GM23338 (cell line): ENCODE results near the gene PCYT1A. TPM values are rescaled to one million over a fixed set of nuclear protein-coding genes. Genes with fewer than 3 reads are reported as not detected.

Source experiments
- ATAC-seq: fragments of 200-7000 bp; cut with Tn5 transposase; 3 replicates; pipeline ENCODE4 v1.9.1; 2020
- DNase-seq: peaks from one replicate; pipeline ENCODE4 v3.0.0-alpha.2; 2015; ENCODE audit warnings: low spot score
- H2AFZ ChIP-seq: fragments of 200-600 bp; sonication (generic); 2 replicates; pipeline ENCODE4 v1.8.0; 2016; ENCODE audit warnings: antibody characterized with exemption, mild to moderate bottlenecking, moderate library complexity
- H3F3A ChIP-seq: fragments of 200-600 bp; sonication (generic); replicated peaks from 2 replicates; pipeline ENCODE4 v1.8.0; 2017; ENCODE audit warnings: antibody characterized with exemption, mixed run types, low read depth
- H3K27ac ChIP-seq: fragments of 200-600 bp; sonication (generic); 2 replicates; pipeline ENCODE4 v1.6.1; 2016; ENCODE audit warnings: low read depth
- H3K27me3 ChIP-seq: fragments of 200-600 bp; sonication (generic); 2 replicates; pipeline ENCODE4 v1.8.0; 2016; ENCODE audit warnings: mild to moderate bottlenecking, mixed run types, moderate library complexity; ENCODE audit not compliant: insufficient read depth
- H3K36me3 ChIP-seq: fragments of 200-600 bp; sonication (generic); 2 replicates; pipeline ENCODE4 v1.8.0; 2016; ENCODE audit warnings: mild to moderate bottlenecking; ENCODE audit not compliant: insufficient read depth
- H3K4me1 ChIP-seq: fragments of 200-600 bp; sonication (generic); 2 replicates; pipeline ENCODE4 v1.8.0; 2016; ENCODE audit warnings: mild to moderate bottlenecking, moderate library complexity; ENCODE audit not compliant: insufficient read depth
- H3K4me2 ChIP-seq: fragments of 200-600 bp; sonication (generic); 2 replicates; pipeline ENCODE4 v1.7.1; 2017; ENCODE audit warnings: mixed run types
- H3K4me3 ChIP-seq: fragments of 200-600 bp; sonication (generic); 2 replicates; pipeline ENCODE4 v1.6.1; 2016; ENCODE audit warnings: mixed run types
- H3K79me2 ChIP-seq: fragments of 200-600 bp; sonication (generic); replicated peaks from 2 replicates; pipeline ENCODE4 v1.8.0; 2017; ENCODE audit warnings: mild to moderate bottlenecking; ENCODE audit not compliant: insufficient read depth
- H3K9me2 ChIP-seq: fragments of 200-600 bp; sonication (generic); 2 replicates; pipeline ENCODE4 v1.8.0; 2017; ENCODE audit not compliant: insufficient read depth
- H4K20me1 ChIP-seq: fragments of 200-600 bp; sonication (generic); replicated peaks from 2 replicates; pipeline ENCODE4 v1.8.0; 2017; ENCODE audit warnings: mild to moderate bottlenecking; ENCODE audit not compliant: insufficient read depth
- H3K27ac Mint-ChIP-seq: 2 replicates; pipeline ENCODE4 v1.8.0; 2020; ENCODE audit warnings: inconsistent platforms, mild to moderate bottlenecking, moderate library complexity, mixed read lengths
- H3K27me3 Mint-ChIP-seq: 3 replicates; pipeline ENCODE4 v1.8.0; 2022; ENCODE audit warnings: low read depth, mild to moderate bottlenecking, moderate library complexity, mixed read lengths, inconsistent platforms; ENCODE audit not compliant: insufficient read depth, poor library complexity
- H3K36me3 Mint-ChIP-seq: 3 replicates; pipeline ENCODE4 v1.8.0; 2021; ENCODE audit warnings: low read depth, mild to moderate bottlenecking, inconsistent platforms, moderate library complexity, mixed read lengths
- H3K4me1 Mint-ChIP-seq: 3 replicates; pipeline ENCODE4 v1.8.0; 2020; ENCODE audit warnings: mild to moderate bottlenecking, inconsistent platforms, mixed read lengths
- H3K4me3 Mint-ChIP-seq: 3 replicates; pipeline ENCODE4 v1.8.0; 2021; ENCODE audit warnings: moderate library complexity, mild to moderate bottlenecking, inconsistent platforms, mixed read lengths
- H3K9me3 Mint-ChIP-seq: 3 replicates; pipeline ENCODE4 v1.8.0; 2020; ENCODE audit warnings: moderate library complexity, mild to moderate bottlenecking, inconsistent platforms, mixed read lengths
- NANOG ChIP-seq: IDR thresholded peaks from 2 replicates; pipeline ENCODE4 v1.6.1; 2016; ENCODE audit warnings: antibody characterized with exemption, borderline replicate concordance
- STAT1 ChIP-seq: IDR thresholded peaks from one replicate; pipeline ENCODE4 v1.6.1; 2016; ENCODE audit warnings: antibody characterized with exemption; ENCODE audit not compliant: unreplicated experiment
- polyA plus RNA-seq: library from polyadenylated mRNA; unstranded; fragments of >200 nt; fragmentation: Nextera tagmentation; extraction: Ambion mirVana; gene quantifications from 2 replicates; pipeline ENCODE4 v1.2.1, GENCODE V29; 2016
- total RNA-seq: library from RNA; depleted of rRNA; stranded (reverse); fragments of >200 nt; shearing (Covaris generic); gene quantifications from 2 replicates; pipeline ENCODE4 v1.2.3, GENCODE V29; 2014
- TF ChIP-seq, protein P1 (sequence below): fragments of 250-450 bp; sonication (Bioruptor Pico); IDR thresholded peaks from 2 replicates; pipeline ENCODE4 v1.5.0; 2020; ENCODE audit warnings: mild to moderate bottlenecking, moderate library complexity
- TF ChIP-seq, protein P2 (sequence below), 2 experiments: fragments of 200-600 bp in 1 of 2; sonication (generic) in 1 of 2; conservative IDR thresholded peaks; 2 replicates each; pipeline versions ENCODE4 v1.5.1 to v1.6.1; 2016 to 2017; ENCODE audit warnings: antibody characterized with exemption in 2 of 2, low read depth in 2 of 2, mild to moderate bottlenecking in 2 of 2, moderate library complexity in 1 of 2
- TF ChIP-seq, protein P3 (sequence below): IDR thresholded peaks from one replicate; pipeline ENCODE4 v1.6.1; 2018; ENCODE audit warnings: antibody characterized with exemption; ENCODE audit not compliant: unreplicated experiment

Gene PCYT1A
- total and polyA plus RNA-seq, 2 experiments from 2014 or later, result 11.6 to 35.8 TPM

DNA sequence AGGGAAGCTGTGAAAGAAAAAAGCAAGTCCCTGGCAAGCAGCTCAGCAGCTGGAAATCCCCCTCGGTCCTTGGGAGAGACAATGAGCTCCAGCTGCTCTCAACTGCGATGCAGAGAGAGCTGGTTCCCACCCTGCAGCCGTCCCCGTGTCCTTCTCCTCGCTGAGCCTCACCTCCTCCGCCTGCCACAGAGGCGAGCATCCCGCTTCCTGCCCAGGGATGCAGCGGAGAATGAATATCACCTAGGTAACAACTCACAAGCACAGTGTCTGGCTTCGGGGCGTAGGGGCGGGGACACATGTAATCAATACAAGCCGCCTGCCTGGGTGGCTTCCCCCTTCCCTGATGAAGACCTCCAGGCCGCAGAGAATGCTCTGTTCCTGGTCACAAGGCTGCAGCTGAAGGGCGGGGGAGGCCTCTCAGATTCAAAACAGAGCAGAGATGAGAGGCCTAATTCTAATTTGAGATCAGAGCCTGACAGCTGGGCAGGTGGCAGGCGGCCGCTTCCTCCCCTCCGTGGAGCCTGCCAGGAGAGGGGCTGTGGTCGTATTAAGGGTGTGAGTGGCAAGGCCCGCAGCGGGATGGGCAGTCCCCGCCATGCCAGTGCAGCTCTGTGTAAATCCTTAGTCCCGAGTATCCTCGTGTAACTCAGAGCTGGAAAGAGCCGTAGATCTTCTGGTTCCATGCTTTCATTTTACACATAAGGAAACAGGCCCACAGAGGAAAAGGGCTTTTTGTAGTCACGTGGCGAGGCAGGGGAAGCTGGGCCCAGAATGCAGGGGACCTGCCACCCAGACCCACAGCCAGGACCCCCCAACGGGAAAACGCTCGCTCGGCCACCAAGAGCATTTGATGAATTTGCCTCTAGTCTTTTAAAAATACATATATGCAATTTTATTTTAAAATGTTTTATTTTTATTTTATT, 100.6 kb downstream of the PCYT1A start:
- Histone ChIP-seq H3K27me3 (no peaks in the 10 kb centered on the region), H3K4me1 (peaks cover 6% of the 10 kb centered on the region), H4K20me1 (no peaks in the 10 kb centered on the region), H3K36me3 (no peaks in the 10 kb centered on the region), H2AFZ (peak overlapping the region; percentile 76; the same call in 1 of the 2 replicates), H3F3A (no peaks in the 10 kb centered on the region), H3K4me3 (peak overlapping the region; percentile 27; the same call in 1 of the 2 replicates), H3K79me2 (no peaks in the 10 kb centered on the region), H3K9me2 (no peaks in the 10 kb centered on the region), H3K4me2 (peak overlapping the region; percentile 66), H3K27ac (peak overlapping the region; percentile 76; the same call in 1 of the 2 replicates)
- no peaks in the 10 kb centered on the region for H3K36me3 Mint-ChIP-seq
- ATAC-seq, result peak; percentile 96
- H3K27me3 Mint-ChIP-seq, result peaks cover 8% of the 10 kb centered on the region
- TF ChIP-seq NANOG, result 0 out of 2 replicates have a peak, but pooled peaks have one; percentile 8
- TF ChIP-seq, protein P1, sequence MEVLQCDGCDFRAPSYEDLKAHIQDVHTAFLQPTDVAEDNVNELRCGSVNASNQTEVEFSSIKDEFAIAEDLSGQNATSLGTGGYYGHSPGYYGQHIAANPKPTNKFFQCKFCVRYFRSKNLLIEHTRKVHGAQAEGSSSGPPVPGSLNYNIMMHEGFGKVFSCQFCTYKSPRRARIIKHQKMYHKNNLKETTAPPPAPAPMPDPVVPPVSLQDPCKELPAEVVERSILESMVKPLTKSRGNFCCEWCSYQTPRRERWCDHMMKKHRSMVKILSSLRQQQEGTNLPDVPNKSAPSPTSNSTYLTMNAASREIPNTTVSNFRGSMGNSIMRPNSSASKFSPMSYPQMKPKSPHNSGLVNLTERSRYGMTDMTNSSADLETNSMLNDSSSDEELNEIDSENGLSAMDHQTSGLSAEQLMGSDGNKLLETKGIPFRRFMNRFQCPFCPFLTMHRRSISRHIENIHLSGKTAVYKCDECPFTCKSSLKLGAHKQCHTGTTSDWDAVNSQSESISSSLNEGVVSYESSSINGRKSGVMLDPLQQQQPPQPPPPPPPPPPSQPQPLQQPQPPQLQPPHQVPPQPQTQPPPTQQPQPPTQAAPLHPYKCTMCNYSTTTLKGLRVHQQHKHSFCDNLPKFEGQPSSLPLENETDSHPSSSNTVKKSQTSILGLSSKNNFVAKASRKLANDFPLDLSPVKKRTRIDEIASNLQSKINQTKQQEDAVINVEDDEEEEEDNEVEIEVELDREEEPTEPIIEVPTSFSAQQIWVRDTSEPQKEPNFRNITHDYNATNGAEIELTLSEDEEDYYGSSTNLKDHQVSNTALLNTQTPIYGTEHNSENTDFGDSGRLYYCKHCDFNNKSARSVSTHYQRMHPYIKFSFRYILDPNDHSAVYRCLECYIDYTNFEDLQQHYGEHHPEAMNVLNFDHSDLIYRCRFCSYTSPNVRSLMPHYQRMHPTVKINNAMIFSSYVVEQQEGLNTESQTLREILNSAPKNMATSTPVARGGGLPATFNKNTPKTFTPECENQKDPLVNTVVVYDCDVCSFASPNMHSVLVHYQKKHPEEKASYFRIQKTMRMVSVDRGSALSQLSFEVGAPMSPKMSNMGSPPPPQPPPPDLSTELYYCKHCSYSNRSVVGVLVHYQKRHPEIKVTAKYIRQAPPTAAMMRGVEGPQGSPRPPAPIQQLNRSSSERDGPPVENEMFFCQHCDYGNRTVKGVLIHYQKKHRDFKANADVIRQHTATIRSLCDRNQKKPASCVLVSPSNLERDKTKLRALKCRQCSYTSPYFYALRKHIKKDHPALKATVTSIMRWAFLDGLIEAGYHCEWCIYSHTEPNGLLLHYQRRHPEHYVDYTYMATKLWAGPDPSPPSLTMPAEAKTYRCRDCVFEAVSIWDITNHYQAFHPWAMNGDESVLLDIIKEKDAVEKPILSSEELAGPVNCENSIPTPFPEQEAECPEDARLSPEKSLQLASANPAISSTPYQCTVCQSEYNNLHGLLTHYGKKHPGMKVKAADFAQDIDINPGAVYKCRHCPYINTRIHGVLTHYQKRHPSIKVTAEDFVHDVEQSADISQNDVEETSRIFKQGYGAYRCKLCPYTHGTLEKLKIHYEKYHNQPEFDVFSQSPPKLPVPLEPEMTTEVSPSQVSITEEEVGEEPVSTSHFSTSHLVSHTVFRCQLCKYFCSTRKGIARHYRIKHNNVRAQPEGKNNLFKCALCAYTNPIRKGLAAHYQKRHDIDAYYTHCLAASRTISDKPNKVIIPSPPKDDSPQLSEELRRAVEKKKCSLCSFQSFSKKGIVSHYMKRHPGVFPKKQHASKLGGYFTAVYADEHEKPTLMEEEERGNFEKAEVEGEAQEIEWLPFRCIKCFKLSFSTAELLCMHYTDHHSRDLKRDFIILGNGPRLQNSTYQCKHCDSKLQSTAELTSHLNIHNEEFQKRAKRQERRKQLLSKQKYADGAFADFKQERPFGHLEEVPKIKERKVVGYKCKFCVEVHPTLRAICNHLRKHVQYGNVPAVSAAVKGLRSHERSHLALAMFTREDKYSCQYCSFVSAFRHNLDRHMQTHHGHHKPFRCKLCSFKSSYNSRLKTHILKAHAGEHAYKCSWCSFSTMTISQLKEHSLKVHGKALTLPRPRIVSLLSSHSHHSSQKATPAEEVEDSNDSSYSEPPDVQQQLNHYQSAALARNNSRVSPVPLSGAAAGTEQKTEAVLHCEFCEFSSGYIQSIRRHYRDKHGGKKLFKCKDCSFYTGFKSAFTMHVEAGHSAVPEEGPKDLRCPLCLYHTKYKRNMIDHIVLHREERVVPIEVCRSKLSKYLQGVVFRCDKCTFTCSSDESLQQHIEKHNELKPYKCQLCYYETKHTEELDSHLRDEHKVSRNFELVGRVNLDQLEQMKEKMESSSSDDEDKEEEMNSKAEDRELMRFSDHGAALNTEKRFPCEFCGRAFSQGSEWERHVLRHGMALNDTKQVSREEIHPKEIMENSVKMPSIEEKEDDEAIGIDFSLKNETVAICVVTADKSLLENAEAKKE (CRISPR knock-in tag), result no peak
- TF ChIP-seq STAT1, result no peak
- H3K4me3 Mint-ChIP-seq, result peak overlapping the region; percentile 43; the same call in 1 of the 3 replicates
- H3K4me1 Mint-ChIP-seq, result peaks cover 8% of the 10 kb centered on the region
- DNase-seq, result peak; percentile 94
- no peaks in the 10 kb centered on the region; the same call in 2 of the 3 replicates for H3K9me3 Mint-ChIP-seq
- no peak overlapping the region for H3K27ac Mint-ChIP-seq

DNA sequence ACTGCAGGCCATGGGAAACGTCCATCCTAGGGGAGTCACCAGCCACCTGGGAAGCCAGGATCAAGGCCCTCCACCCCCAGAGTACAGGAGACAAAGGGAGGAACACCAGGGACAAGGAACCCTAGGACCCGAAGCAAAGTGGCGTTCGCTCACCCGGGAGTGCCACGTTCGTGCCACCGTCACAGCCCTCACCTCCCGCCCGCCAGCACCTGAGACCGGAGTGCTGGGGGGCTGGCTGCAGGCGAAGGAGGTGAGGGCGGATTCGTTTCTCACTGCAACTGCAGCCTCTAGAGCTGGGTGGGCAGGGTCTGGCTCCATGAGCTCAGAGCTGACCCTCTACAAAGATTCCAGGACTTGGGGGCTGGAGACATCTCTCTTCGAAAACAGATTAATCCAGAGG, 102.6 kb downstream of the PCYT1A start:
- H3K9me2 ChIP-seq, result no peaks in the 10 kb centered on the region
- Mint-ChIP-seq H3K36me3 (no peaks in the 10 kb centered on the region), H3K4me1 (peaks cover 11% of the 10 kb centered on the region)

More for the DNA sequence above, 102.6 kb downstream of the PCYT1A start:
- no peak overlapping the region for H2AFZ ChIP-seq
- H3K79me2 ChIP-seq, result no peaks in the 10 kb centered on the region
- H3K36me3 ChIP-seq, result no peaks in the 10 kb centered on the region
- no peaks in the 10 kb centered on the region for H3F3A ChIP-seq
- peaks cover 8% of the 10 kb centered on the region for H3K27me3 Mint-ChIP-seq
- no peak overlapping the region for H3K27ac ChIP-seq
- H3K27ac Mint-ChIP-seq, result no peak overlapping the region
- H3K9me3 Mint-ChIP-seq, result no peaks in the 10 kb centered on the region
- H3K4me2 ChIP-seq, result no peak overlapping the region
- H3K4me3 Mint-ChIP-seq, result no peak overlapping the region
- ATAC-seq, result no peak
- no peak overlapping the region for H3K4me3 ChIP-seq
- no peaks in the 10 kb centered on the region for H4K20me1 ChIP-seq
- no peak for DNase-seq
- H3K27me3 ChIP-seq, result no peaks in the 10 kb centered on the region
- H3K4me1 ChIP-seq, result peaks cover 9% of the 10 kb centered on the region
- TF ChIP-seq, protein P2, sequence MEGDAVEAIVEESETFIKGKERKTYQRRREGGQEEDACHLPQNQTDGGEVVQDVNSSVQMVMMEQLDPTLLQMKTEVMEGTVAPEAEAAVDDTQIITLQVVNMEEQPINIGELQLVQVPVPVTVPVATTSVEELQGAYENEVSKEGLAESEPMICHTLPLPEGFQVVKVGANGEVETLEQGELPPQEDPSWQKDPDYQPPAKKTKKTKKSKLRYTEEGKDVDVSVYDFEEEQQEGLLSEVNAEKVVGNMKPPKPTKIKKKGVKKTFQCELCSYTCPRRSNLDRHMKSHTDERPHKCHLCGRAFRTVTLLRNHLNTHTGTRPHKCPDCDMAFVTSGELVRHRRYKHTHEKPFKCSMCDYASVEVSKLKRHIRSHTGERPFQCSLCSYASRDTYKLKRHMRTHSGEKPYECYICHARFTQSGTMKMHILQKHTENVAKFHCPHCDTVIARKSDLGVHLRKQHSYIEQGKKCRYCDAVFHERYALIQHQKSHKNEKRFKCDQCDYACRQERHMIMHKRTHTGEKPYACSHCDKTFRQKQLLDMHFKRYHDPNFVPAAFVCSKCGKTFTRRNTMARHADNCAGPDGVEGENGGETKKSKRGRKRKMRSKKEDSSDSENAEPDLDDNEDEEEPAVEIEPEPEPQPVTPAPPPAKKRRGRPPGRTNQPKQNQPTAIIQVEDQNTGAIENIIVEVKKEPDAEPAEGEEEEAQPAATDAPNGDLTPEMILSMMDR (conservative IDR thresholded peaks at IDR 0.05; ENCODE audit: low read depth in 2 of 2), result no peak
- TF ChIP-seq, protein P3, sequence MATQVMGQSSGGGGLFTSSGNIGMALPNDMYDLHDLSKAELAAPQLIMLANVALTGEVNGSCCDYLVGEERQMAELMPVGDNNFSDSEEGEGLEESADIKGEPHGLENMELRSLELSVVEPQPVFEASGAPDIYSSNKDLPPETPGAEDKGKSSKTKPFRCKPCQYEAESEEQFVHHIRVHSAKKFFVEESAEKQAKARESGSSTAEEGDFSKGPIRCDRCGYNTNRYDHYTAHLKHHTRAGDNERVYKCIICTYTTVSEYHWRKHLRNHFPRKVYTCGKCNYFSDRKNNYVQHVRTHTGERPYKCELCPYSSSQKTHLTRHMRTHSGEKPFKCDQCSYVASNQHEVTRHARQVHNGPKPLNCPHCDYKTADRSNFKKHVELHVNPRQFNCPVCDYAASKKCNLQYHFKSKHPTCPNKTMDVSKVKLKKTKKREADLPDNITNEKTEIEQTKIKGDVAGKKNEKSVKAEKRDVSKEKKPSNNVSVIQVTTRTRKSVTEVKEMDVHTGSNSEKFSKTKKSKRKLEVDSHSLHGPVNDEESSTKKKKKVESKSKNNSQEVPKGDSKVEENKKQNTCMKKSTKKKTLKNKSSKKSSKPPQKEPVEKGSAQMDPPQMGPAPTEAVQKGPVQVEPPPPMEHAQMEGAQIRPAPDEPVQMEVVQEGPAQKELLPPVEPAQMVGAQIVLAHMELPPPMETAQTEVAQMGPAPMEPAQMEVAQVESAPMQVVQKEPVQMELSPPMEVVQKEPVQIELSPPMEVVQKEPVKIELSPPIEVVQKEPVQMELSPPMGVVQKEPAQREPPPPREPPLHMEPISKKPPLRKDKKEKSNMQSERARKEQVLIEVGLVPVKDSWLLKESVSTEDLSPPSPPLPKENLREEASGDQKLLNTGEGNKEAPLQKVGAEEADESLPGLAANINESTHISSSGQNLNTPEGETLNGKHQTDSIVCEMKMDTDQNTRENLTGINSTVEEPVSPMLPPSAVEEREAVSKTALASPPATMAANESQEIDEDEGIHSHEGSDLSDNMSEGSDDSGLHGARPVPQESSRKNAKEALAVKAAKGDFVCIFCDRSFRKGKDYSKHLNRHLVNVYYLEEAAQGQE, result no peak
